Loucy (cell line): Measurements from ENCODE around the gene CAMTA2.

Experiments
- H2AFZ ChIP-seq: fragments of 200-600 bp; sonication (generic); 2 replicates; pipeline ENCODE4 v1.6.0; 2016; ENCODE audit warnings: antibody characterized with exemption, mild to moderate bottlenecking, low read length, moderate library complexity
- H3F3A ChIP-seq: fragments of 200-600 bp; 2 replicates; pipeline ENCODE4 v1.6.0; 2016; ENCODE audit warnings: antibody characterized with exemption, low read depth, mild to moderate bottlenecking
- H3K27me3 ChIP-seq: fragments of 200-600 bp; sonication (generic); 2 replicates; pipeline ENCODE4 v1.6.1; 2014; ENCODE audit warnings: low read length, mild to moderate bottlenecking; ENCODE audit not compliant: insufficient read depth, poor library complexity, severe bottlenecking
- H3K36me3 ChIP-seq: fragments of 200-600 bp; sonication (generic); 2 replicates; pipeline ENCODE4 v1.6.1; 2016; ENCODE audit warnings: low read length; ENCODE audit not compliant: insufficient read depth
- H3K4me1 ChIP-seq: fragments of 200-600 bp; sonication (generic); 2 replicates; pipeline ENCODE4 v1.5.1; 2014; ENCODE audit warnings: low read length, mild to moderate bottlenecking; ENCODE audit not compliant: insufficient read depth, poor library complexity, severe bottlenecking
- H3K4me2 ChIP-seq: fragments of 200-600 bp; sonication (generic); 2 replicates; pipeline ENCODE4 v1.6.0; 2014; ENCODE audit warnings: antibody characterized with exemption, low read length, low read depth, mild to moderate bottlenecking; ENCODE audit not compliant: poor library complexity, severe bottlenecking
- H3K4me3 ChIP-seq: fragments of 200-600 bp; sonication (generic); 2 replicates; pipeline ENCODE4 v1.5.1; 2014; ENCODE audit warnings: low read length, mild to moderate bottlenecking, mixed read lengths; ENCODE audit not compliant: poor library complexity, severe bottlenecking
- H3K79me2 ChIP-seq: fragments of 200-600 bp; sonication (generic); 2 replicates; pipeline ENCODE4 v1.6.1; 2014; ENCODE audit warnings: low read length; ENCODE audit not compliant: insufficient read depth
- H3K9ac ChIP-seq: fragments of 200-600 bp; sonication (generic); 2 replicates; pipeline ENCODE4 v1.6.0; 2014; ENCODE audit warnings: mild to moderate bottlenecking, low read depth, low read length, moderate library complexity; ENCODE audit not compliant: poor library complexity, severe bottlenecking
- H3K9me2 ChIP-seq: fragments of 200-600 bp; sonication (generic); replicated peaks from 2 replicates; pipeline ENCODE4 v1.6.1; 2016; ENCODE audit warnings: low read depth, low read length, mixed read lengths
- H3K9me3 ChIP-seq: fragments of 200-600 bp; sonication (generic); 2 replicates; pipeline ENCODE4 v1.6.1; 2014; ENCODE audit warnings: mild to moderate bottlenecking, antibody characterized with exemption, low read length, low read depth; ENCODE audit not compliant: insufficient read depth
- H4K20me1 ChIP-seq: fragments of 200-600 bp; sonication (generic); 2 replicates; pipeline ENCODE4 v1.6.0; 2014; ENCODE audit warnings: antibody characterized with exemption, low read length, mild to moderate bottlenecking; ENCODE audit not compliant: insufficient read depth, poor library complexity, severe bottlenecking
- EZH2phosphoT487 ChIP-seq: fragments of 200-600 bp; IDR thresholded peaks from 2 replicates; pipeline ENCODE4 v1.6.1; 2018; ENCODE audit warnings: antibody characterized with exemption, mild to moderate bottlenecking, moderate library complexity, borderline replicate concordance
- TF ChIP-seq, protein P1 (sequence below): fragments of 200-600 bp; sonication (generic); conservative IDR thresholded peaks from 2 replicates; pipeline ENCODE4 v1.5.1; 2014; ENCODE audit warnings: mild to moderate bottlenecking, antibody characterized with exemption, low read length

CAMTA2 gene

GRCh38 chr17:4948166-4948930, 39.1 kb downstream of the CAMTA2 start, which contains the start of gene PFN1:
Gene PFN1, minus strand, starts transcription at chr17:4948530. Its CDS starts 136 bp downstream, at chr17:4948394.
- Histone ChIP-seq H3F3A (peaks cover 43% of the 10 kb centered on the region), H3K4me3 (peak within 1 kb of the TSS; percentile 90), H3K4me1 (peaks cover 43% of the 10 kb centered on the region), H3K36me3 (peaks cover 34% of the 10 kb centered on the region), H3K9me2 (no peaks in the 10 kb centered on the region), H3K79me2 (peaks cover 69% of the 10 kb centered on the region), H3K9me3 (no peaks in the 10 kb centered on the region), H3K4me2 (peak within 1 kb of the TSS; percentile 91), H3K9ac (peak within 1 kb of the TSS; percentile 99), H2AFZ (peak within 1 kb of the TSS; percentile 84), H3K27me3 (peaks cover 14% of the 10 kb centered on the region), H4K20me1 (peaks cover 46% of the 10 kb centered on the region)
- TF ChIP-seq EZH2phosphoT487, result no peak
- TF ChIP-seq, protein P1, sequence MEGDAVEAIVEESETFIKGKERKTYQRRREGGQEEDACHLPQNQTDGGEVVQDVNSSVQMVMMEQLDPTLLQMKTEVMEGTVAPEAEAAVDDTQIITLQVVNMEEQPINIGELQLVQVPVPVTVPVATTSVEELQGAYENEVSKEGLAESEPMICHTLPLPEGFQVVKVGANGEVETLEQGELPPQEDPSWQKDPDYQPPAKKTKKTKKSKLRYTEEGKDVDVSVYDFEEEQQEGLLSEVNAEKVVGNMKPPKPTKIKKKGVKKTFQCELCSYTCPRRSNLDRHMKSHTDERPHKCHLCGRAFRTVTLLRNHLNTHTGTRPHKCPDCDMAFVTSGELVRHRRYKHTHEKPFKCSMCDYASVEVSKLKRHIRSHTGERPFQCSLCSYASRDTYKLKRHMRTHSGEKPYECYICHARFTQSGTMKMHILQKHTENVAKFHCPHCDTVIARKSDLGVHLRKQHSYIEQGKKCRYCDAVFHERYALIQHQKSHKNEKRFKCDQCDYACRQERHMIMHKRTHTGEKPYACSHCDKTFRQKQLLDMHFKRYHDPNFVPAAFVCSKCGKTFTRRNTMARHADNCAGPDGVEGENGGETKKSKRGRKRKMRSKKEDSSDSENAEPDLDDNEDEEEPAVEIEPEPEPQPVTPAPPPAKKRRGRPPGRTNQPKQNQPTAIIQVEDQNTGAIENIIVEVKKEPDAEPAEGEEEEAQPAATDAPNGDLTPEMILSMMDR, result no peak

- peaks cover 54% of the 10 kb centered on the region for H4K20me1 ChIP-seq
- H3K79me2 ChIP-seq, result peaks cover 76% of the 10 kb centered on the region
- TF ChIP-seq, protein P1, result no peak
- TF ChIP-seq EZH2phosphoT487, result no peak
- peaks cover 42% of the 10 kb centered on the region for H3K36me3 ChIP-seq
- no peak overlapping the region for H2AFZ ChIP-seq
- no peaks in the 10 kb centered on the region for H3K9me3 ChIP-seq
- peak overlapping the region; percentile 90 for H3K4me3 ChIP-seq
- H3K27me3 ChIP-seq, result peaks cover 14% of the 10 kb centered on the region
- H3K9ac ChIP-seq, result peak overlapping the region; percentile 99
- H3F3A ChIP-seq, result peaks cover 44% of the 10 kb centered on the region
- no peaks in the 10 kb centered on the region for H3K9me2 ChIP-seq
- H3K4me2 ChIP-seq, result peak overlapping the region; percentile 96
- peaks cover 51% of the 10 kb centered on the region for H3K4me1 ChIP-seq
Observed at GRCh38 chr17:4947411-4948165, 39.9 kb downstream of the CAMTA2 start.

GRCh38 chr17:4947010-4947410, 40.5 kb downstream of the CAMTA2 start:
- Histone ChIP-seq H3K79me2 (peaks cover 82% of the 10 kb centered on the region), H3K27me3 (peaks cover 14% of the 10 kb centered on the region), H3K4me3 (peak overlapping the region; percentile 90), H2AFZ (no peak overlapping the region), H3F3A (peaks cover 44% of the 10 kb centered on the region), H3K4me2 (peak overlapping the region; percentile 96), H3K9ac (peak overlapping the region; percentile 99), H3K4me1 (peaks cover 57% of the 10 kb centered on the region), H3K36me3 (peaks cover 47% of the 10 kb centered on the region), H3K9me3 (no peaks in the 10 kb centered on the region), H4K20me1 (peaks cover 60% of the 10 kb centered on the region), H3K9me2 (no peaks in the 10 kb centered on the region)
- TF ChIP-seq, protein P1, result no peak
- TF ChIP-seq EZH2phosphoT487, result no peak
